HepG2 (cell line): ENCODE measurements around the gene PSMG3. TPM values are rescaled to one million over a fixed set of nuclear protein-coding genes. Genes with fewer than 3 reads are reported as not detected.

Experiments used
- CHD4 ChIP-seq: fragments of 200-600 bp; sonication (generic); IDR thresholded peaks from 2 replicates; pipeline ENCODE4 v1.7.0; 2017; ENCODE audit warnings: mild to moderate bottlenecking, low read length, borderline replicate concordance
- EHMT2 ChIP-seq: fragments of 200-600 bp; sonication (generic); IDR thresholded peaks from 2 replicates; pipeline ENCODE4 v1.7.0; 2017; ENCODE audit warnings: antibody characterized with exemption, low read depth, low read length, borderline replicate concordance
- FOXA3 ChIP-seq: IDR thresholded peaks from 2 replicates; pipeline ENCODE4 v1.6.1; 2016; ENCODE audit warnings: missing genetic modification reagents, missing compliant biosample characterization
- HNRNPUL1 ChIP-seq: fragments of 200-400 bp; formaldehyde crosslinking; IDR thresholded peaks from 2 replicates; pipeline ENCODE4 v1.6.1; 2017; ENCODE audit warnings: low read depth, mild to moderate bottlenecking, low read length, moderate library complexity
- JUNB ChIP-seq: sonication (generic); formaldehyde crosslinking; IDR thresholded peaks from 2 replicates; pipeline ENCODE4 v1.8.0; 2022; ENCODE audit warnings: missing genetic modification reagents, mild to moderate bottlenecking, borderline replicate concordance
- KLF12 ChIP-seq: sonication (generic); formaldehyde crosslinking; IDR thresholded peaks from 2 replicates; pipeline ENCODE4 v1.4.0; 2020; ENCODE audit warnings: missing genetic modification reagents, borderline replicate concordance
- MED13 ChIP-seq: sonication (generic); formaldehyde crosslinking; IDR thresholded peaks from 2 replicates; pipeline ENCODE4 v1.5.0; 2020; ENCODE audit warnings: missing genetic modification reagents
- NFAT5 ChIP-seq: sonication (generic); formaldehyde crosslinking; IDR thresholded peaks from 2 replicates; pipeline ENCODE4 v1.4.0; 2020; ENCODE audit warnings: missing genetic modification reagents
- RAD51 ChIP-seq: fragments of 450-650 bp; IDR thresholded peaks from 2 replicates; pipeline ENCODE4 v1.6.1; 2016; ENCODE audit warnings: borderline replicate concordance
- RBM39 ChIP-seq: fragments of 200-400 bp; formaldehyde crosslinking; IDR thresholded peaks from one replicate; pipeline ENCODE4 v1.6.1; 2018; ENCODE audit warnings: antibody characterized with exemption, mild to moderate bottlenecking, low read depth, low read length; ENCODE audit not compliant: poor library complexity, severe bottlenecking
- TFDP1 ChIP-seq: IDR thresholded peaks from 2 replicates; pipeline ENCODE4 v1.6.1; 2016; ENCODE audit warnings: missing compliant biosample characterization, missing genetic modification reagents, borderline replicate concordance
- YEATS2 ChIP-seq: sonication (generic); formaldehyde crosslinking; IDR thresholded peaks from 2 replicates; pipeline ENCODE4 v1.4.0; 2020; ENCODE audit warnings: missing genetic modification reagents, borderline replicate concordance
- ZBTB33 ChIP-seq: sonication (generic); formaldehyde crosslinking; IDR thresholded peaks from 2 replicates; pipeline ENCODE4 v1.4.0; 2020; ENCODE audit warnings: missing genetic modification reagents
- ZFP36L2 ChIP-seq: sonication (generic); formaldehyde crosslinking; IDR thresholded peaks from 2 replicates; pipeline ENCODE4 v1.4.0; 2020; ENCODE audit warnings: missing genetic modification reagents
- ZMYM3 ChIP-seq: sonication (generic); formaldehyde crosslinking; IDR thresholded peaks from 2 replicates; pipeline ENCODE4 v1.5.1; 2020; ENCODE audit warnings: mild to moderate bottlenecking, missing genetic modification reagents
- ZNF564 ChIP-seq: sonication (generic); formaldehyde crosslinking; IDR thresholded peaks from 2 replicates; pipeline ENCODE4 v1.8.1; 2023; ENCODE audit warnings: mild to moderate bottlenecking, missing genetic modification reagents
- ZNF672 ChIP-seq: sonication (generic); formaldehyde crosslinking; IDR thresholded peaks from 2 replicates; pipeline ENCODE4 v1.8.1; 2022; ENCODE audit warnings: missing genetic modification reagents
- ZSCAN25 ChIP-seq: sonication (generic); formaldehyde crosslinking; IDR thresholded peaks from 2 replicates; pipeline ENCODE4 v1.8.0; 2022; ENCODE audit warnings: mild to moderate bottlenecking, missing genetic modification reagents
- polyA plus RNA-seq, 8 experiments: library from polyadenylated mRNA; depleted of rRNA in 3 of 8; stranded (reverse) in 7 of 8; unstranded in 1 of 8; fragments of >200 nt; fragmentation: Illumina TruSeq in 4 of 8; extraction: Trizol in 4 of 8; gene quantifications; 2 replicates each; pipeline versions ENCODE4 v1.2.1 to v1.2.3, GENCODE V29; 2011 to 2016; ENCODE audit warnings: low read depth in 4 of 8, missing spikeins in 1 of 8, mixed read lengths in 1 of 8; ENCODE audit not compliant: insufficient read depth in 1 of 8
- total RNA-seq, 5 experiments: library from RNA; depleted of rRNA; stranded (reverse); fragments of >200 nt; fragmentation: Illumina TruSeq; extraction: Trizol; gene quantifications; 2 replicates each; pipeline ENCODE4 v1.2.3, GENCODE V29; 2016; ENCODE audit warnings: low read depth in 1 of 5
- TF ChIP-seq, protein P1 (sequence below): sonication (generic); formaldehyde crosslinking; IDR thresholded peaks from 2 replicates; pipeline ENCODE4 v1.5.0; 2020; ENCODE audit warnings: mild to moderate bottlenecking, missing genetic modification reagents, borderline replicate concordance

PSMG3 gene
- total and polyA plus RNA-seq, 2 of the 13 experiments (the other 11 are each of a cell fraction or from before 2014, with no cell fraction given), result 29.6 to 48.4 TPM

GRCh38 chr7:1554333-1555045, 15.3 kb downstream of the PSMG3 start (continued):
- TF ChIP-seq FOXA3 (CRISPR knock-in tag), result no peak
- TF ChIP-seq JUNB (CRISPR knock-in tag), result no peak
- peak; percentile 97 for TF ChIP-seq ZMYM3 (CRISPR knock-in tag)
- TF ChIP-seq, protein P1, sequence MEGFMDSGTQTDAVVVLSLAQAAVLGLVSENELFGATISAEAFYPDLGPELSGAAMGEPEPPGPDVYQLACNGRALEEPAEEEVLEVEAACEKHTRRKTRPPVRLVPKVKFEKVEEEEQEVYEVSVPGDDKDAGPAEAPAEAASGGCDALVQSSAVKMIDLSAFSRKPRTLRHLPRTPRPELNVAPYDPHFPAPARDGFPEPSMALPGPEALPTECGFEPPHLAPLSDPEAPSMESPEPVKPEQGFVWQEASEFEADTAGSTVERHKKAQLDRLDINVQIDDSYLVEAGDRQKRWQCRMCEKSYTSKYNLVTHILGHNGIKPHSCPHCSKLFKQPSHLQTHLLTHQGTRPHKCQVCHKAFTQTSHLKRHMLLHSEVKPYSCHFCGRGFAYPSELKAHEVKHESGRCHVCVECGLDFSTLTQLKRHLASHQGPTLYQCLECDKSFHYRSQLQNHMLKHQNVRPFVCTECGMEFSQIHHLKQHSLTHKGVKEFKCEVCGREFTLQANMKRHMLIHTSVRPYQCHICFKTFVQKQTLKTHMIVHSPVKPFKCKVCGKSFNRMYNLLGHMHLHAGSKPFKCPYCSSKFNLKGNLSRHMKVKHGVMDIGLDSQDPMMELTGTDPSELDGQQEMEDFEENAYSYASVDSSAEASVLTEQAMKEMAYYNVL (CRISPR knock-in tag), result no peak
- TF ChIP-seq ZSCAN25 (CRISPR knock-in tag), result peak; percentile 92
- TF ChIP-seq ZNF672 (CRISPR knock-in tag), result no peak
- no peak for TF ChIP-seq EHMT2
- TF ChIP-seq ZFP36L2 (CRISPR knock-in tag), result no peak
- TF ChIP-seq CHD4, result peak; percentile 97
- TF ChIP-seq TFDP1 (CRISPR knock-in tag), result no peak
- TF ChIP-seq KLF12, result no peak
- 0 out of 2 replicates have a peak, but pooled peaks have one; percentile 8 for TF ChIP-seq ZBTB33
- no peak for TF ChIP-seq NFAT5 (CRISPR knock-in tag)
- no peak for TF ChIP-seq RAD51
- TF ChIP-seq HNRNPUL1, result no peak
- TF ChIP-seq MED13, result no peak
- TF ChIP-seq YEATS2 (CRISPR knock-in tag), result no peak
- TF ChIP-seq ZNF564 (CRISPR knock-in tag), result no peak
- no peak for TF ChIP-seq RBM39
